Inferior parietal cortex (tissue), 1 donor: ENCODE results near the gene STK38.

Experiments
- DNase-seq: peaks from one replicate; pipeline ENCODE4 v3.0.0-alpha.2; 2016; ENCODE audit errors: extremely low spot score

STK38 gene

GRCh38 chr6:36523451-36523850 is 23.8 kb downstream of the STK38 start:
- DNase-seq, result no peak

- no peak for DNase-seq
These were observed 27.9 kb downstream of the STK38 start for GRCh38 chr6:36519352-36519751.

- no peak for DNase-seq
These were observed 29.9 kb downstream of the STK38 start for GRCh38 chr6:36517408-36517807.

GRCh38 chr6:36516988-36517387 is 30.3 kb downstream of the STK38 start:
- DNase-seq, result no peak

GRCh38 chr6:36516559-36516958 is 30.7 kb downstream of the STK38 start:
- no peak for DNase-seq

- DNase-seq, result no peak
These were observed 31.4 kb downstream of the STK38 start for GRCh38 chr6:36515844-36516243.

GRCh38 chr6:36514554-36515456 is 32.5 kb downstream of the STK38 start:
- DNase-seq, result no peak

- DNase-seq, result no peak
These were observed 36.9 kb downstream of the STK38 start for GRCh38 chr6:36510365-36510764.

GRCh38 chr6:36508532-36508931 is 38.7 kb downstream of the STK38 start:
- no peak for DNase-seq

- DNase-seq, result no peak
These were observed 40.7 kb downstream of the STK38 start for GRCh38 chr6:36506611-36507010.

GRCh38 chr6:36505744-36506534 is 41.3 kb downstream of the STK38 start:
- DNase-seq, result no peak

- no peak for DNase-seq
These were observed 42.3 kb downstream of the STK38 start for GRCh38 chr6:36504982-36505381.

GRCh38 chr6:36504181-36504580 is 43.1 kb downstream of the STK38 start:
- no peak for DNase-seq

GRCh38 chr6:36501686-36502085 is 45.6 kb downstream of the STK38 start:
- no peak for DNase-seq

GRCh38 chr6:36499918-36500317 is 47.4 kb downstream of the STK38 start:
- no peak for DNase-seq

GRCh38 chr6:36495086-36495485 is 52.2 kb downstream of the STK38 start:
- no peak for DNase-seq

- DNase-seq, result no peak
These were observed 53.4 kb downstream of the STK38 start for GRCh38 chr6:36493859-36494258.

GRCh38 chr6:36493319-36493718 is 54.0 kb downstream of the STK38 start:
- no peak for DNase-seq

GRCh38 chr6:36492621-36493020 is 54.7 kb downstream of the STK38 start:
- DNase-seq, result no peak

- DNase-seq, result no peak
These were observed 55.2 kb downstream of the STK38 start for GRCh38 chr6:36492092-36492491.

- no peak for DNase-seq
These were observed 55.8 kb downstream of the STK38 start for GRCh38 chr6:36491378-36491965.

GRCh38 chr6:36489426-36489825 is 57.9 kb downstream of the STK38 start:
- DNase-seq, result no peak

GRCh38 chr6:36488221-36488620 is 59.1 kb downstream of the STK38 start:
- no peak for DNase-seq
